LNCaP clone FGC (cell line): Measurements from ENCODE around the gene MAD1L1.

Experiments used
- DNase-seq: peaks from one replicate; pipeline ENCODE4 v3.0.0-alpha.2; 2011; ENCODE audit warnings: low read depth
- H3K4me3 ChIP-seq: 2 replicates; pipeline ENCODE4 v1.5.1; 2011; ENCODE audit warnings: mild to moderate bottlenecking, low read depth, low read length, control low read depth
- CTCF ChIP-seq: IDR thresholded peaks from 2 replicates; pipeline ENCODE4 v1.5.1; 2012; ENCODE audit warnings: mild to moderate bottlenecking; ENCODE audit not compliant: control insufficient read depth, insufficient read depth; ENCODE audit errors: extremely low read depth

Gene MAD1L1

GRCh38 chr7:1939434-1940401 is 293.0 kb downstream of the MAD1L1 start:
- TF ChIP-seq CTCF, result no peak
- DNase-seq, result no peak
- H3K4me3 ChIP-seq, result no peak overlapping the region

GRCh38 chr7:1938788-1939433 is 293.8 kb downstream of the MAD1L1 start:
- no peak for DNase-seq
- no peak overlapping the region for H3K4me3 ChIP-seq
- TF ChIP-seq CTCF, result no peak

GRCh38 chr7:1937252-1937605 is 295.5 kb downstream of the MAD1L1 start:
- no peak for DNase-seq
- no peak overlapping the region for H3K4me3 ChIP-seq

GRCh38 chr7:1936531-1937251 is 296.1 kb downstream of the MAD1L1 start:
- no peak for DNase-seq
- no peak for TF ChIP-seq CTCF
- no peak overlapping the region for H3K4me3 ChIP-seq

More at GRCh38 chr7:1937252-1937605, 295.5 kb downstream of the MAD1L1 start:
- TF ChIP-seq CTCF, result no peak

- TF ChIP-seq CTCF, result no peak
- DNase-seq, result no peak
- no peak overlapping the region for H3K4me3 ChIP-seq
Observed at GRCh38 chr7:1936006-1936310, 296.8 kb downstream of the MAD1L1 start.

- no peak overlapping the region for H3K4me3 ChIP-seq
- TF ChIP-seq CTCF, result no peak
- DNase-seq, result no peak
Observed at GRCh38 chr7:1935176-1936005, 297.4 kb downstream of the MAD1L1 start.
